Gastrocnemius medialis (tissue), 4 donors: ENCODE data around the gene KIF5A. TPM values are rescaled to one million over a fixed set of nuclear protein-coding genes. Genes with fewer than 3 reads are reported as not detected.

Experiments used
- ATAC-seq, 2 donors: fragments of 150-250 bp; one replicate each; pipeline ENCODE4 v1.9.1; 2016
- DNase-seq, 2 donors: peaks; one replicate each; pipeline ENCODE4 v3.0.0-alpha.2; 2019
- H3K27ac ChIP-seq, 4 donors: fragments of 200-600 bp; sonication (generic); 1 replicate in 1 of 4; 2 replicates in 3 of 4; pipeline ENCODE4 v1.5.1; 2016 to 2018; ENCODE audit warnings: mild to moderate bottlenecking in 2 of 4, moderate library complexity in 1 of 4
- H3K27me3 ChIP-seq, 3 donors: fragments of 200-600 bp; sonication (generic) in 2 of 3; 1 replicate in 1 of 3; 2 replicates in 2 of 3; pipeline versions ENCODE4 v1.5.1 to v1.6.0; 2016 to 2019; ENCODE audit warnings: mild to moderate bottlenecking in 1 of 3, moderate library complexity in 1 of 3
- H3K36me3 ChIP-seq, 2 donors: fragments of 200-600 bp; sonication (generic) in 1 of 2; one replicate each; pipeline ENCODE4 v1.5.1; 2017 to 2018
- H3K4me1 ChIP-seq, 2 donors: fragments of 200-600 bp; sonication (generic) in 1 of 2; one replicate each; pipeline ENCODE4 v1.5.1; 2016 to 2017; ENCODE audit warnings: mild to moderate bottlenecking in 2 of 2
- H3K4me3 ChIP-seq, 4 donors: fragments of 200-600 bp; sonication (generic) in 3 of 4; 1 replicate in 1 of 4; 2 replicates in 3 of 4; pipeline ENCODE4 v1.5.1; 2016 to 2019; ENCODE audit warnings: mild to moderate bottlenecking in 2 of 4
- H3K9me3 ChIP-seq, 3 donors: fragments of 200-600 bp; sonication (generic) in 2 of 3; 1 replicate in 1 of 3; 2 replicates in 2 of 3; pipeline ENCODE4 v1.5.1; 2016 to 2019
- CTCF ChIP-seq, 5 experiments: fragments of 450-650 bp in 3 of 5; fragments of 200-600 bp in 2 of 5; sonication (generic) in 2 of 5; IDR thresholded peaks in 4 of 5; conservative IDR thresholded peaks in 1 of 5; 1 replicate in 4 of 5; 2 replicates in 1 of 5; pipeline ENCODE4 v1.5.1; 2016 to 2019; ENCODE audit warnings: antibody characterized with exemption in 5 of 5, mild to moderate bottlenecking in 3 of 5, moderate library complexity in 3 of 5
- POLR2A ChIP-seq, 2 donors: fragments of 450-650 bp; IDR thresholded peaks; one replicate each; pipeline ENCODE4 v1.6.1; 2017; ENCODE audit warnings: antibody characterized with exemption in 2 of 2, mild to moderate bottlenecking in 2 of 2, moderate library complexity in 2 of 2
- in situ Hi-C, 4 donors: fragments of 200-750 bp; cut with MboI; loops; one replicate each; pipeline versions ENCODE4 v1.15.0 to v1.8.0; 2017; ENCODE audit warnings: low sequenced_read_pairs in 4 of 4
- intact Hi-C: fragments of 100-400 bp; cut with DNase I; formaldehyde crosslinking; loops from one replicate; pipeline ENCODE4 v1.15.1; 2023; ENCODE audit warnings: low total_unique reads
- total RNA-seq, 4 donors: library from RNA; depleted of rRNA; stranded (reverse); fragments of >200 nt; gene quantifications; one replicate each; pipeline versions ENCODE4 v1.1.0 to v1.2.3, GENCODE V29; 2016

The KIF5A gene
- total RNA-seq, 4 donors from 2014 or later: 0.09 to 0.36 TPM; not detected in 2

GRCh38 chr12:57525615-57526383, 24.0 kb upstream of the KIF5A start:
- DNase-seq (no peak), ATAC-seq (no peak)
- H3K4me3 ChIP-seq: no peak overlapping the region
- no peaks in the 10 kb centered on the region for H3K27me3 ChIP-seq
- H3K4me1 ChIP-seq: peaks cover 32 to 37% of the 10 kb centered on the region in 2 donors
- TF ChIP-seq CTCF (IDR thresholded peaks at IDR 0.05 in 4 of 5, conservative IDR thresholded peaks at IDR 0.05 in 1 of 5) (no peak), POLR2A (IDR thresholded peaks at IDR 0.05) (no peak)
- peaks cover 0 to 64% of the 10 kb centered on the region in 2 donors for H3K36me3 ChIP-seq
- in situ Hi-C loops (no loop called here), intact Hi-C loops (loop anchor here (10.0 kb wide), 2 partner anchors 441 to 891 kb away; partner anchors contain the start of genes BAZ2A and NAB2)
- no peaks in the 10 kb centered on the region for H3K9me3 ChIP-seq
- peak overlapping the region in 3 of 4 donors; percentile 20 to 99 (median 93) for H3K27ac ChIP-seq

- intact Hi-C loops: loop anchor here (10.0 kb wide), 2 partner anchors 442 to 892 kb away; partner anchors contain the start of genes BAZ2A and NAB2
- Histone ChIP-seq H3K4me1 (peaks cover 25 to 29% of the 10 kb centered on the region in 2 donors), H3K27me3 (no peaks in the 10 kb centered on the region), H3K27ac (peak overlapping the region in 2 of 4 donors; percentile 20 to 31), H3K9me3 (no peaks in the 10 kb centered on the region), H3K4me3 (no peak overlapping the region), H3K36me3 (peaks cover 0 to 72% of the 10 kb centered on the region in 2 donors)
- ATAC-seq (no peak), DNase-seq (no peak)
- in situ Hi-C loops: no loop called here
- TF ChIP-seq POLR2A (IDR thresholded peaks at IDR 0.05) (no peak), CTCF (IDR thresholded peaks at IDR 0.05 in 4 of 5, conservative IDR thresholded peaks at IDR 0.05 in 1 of 5) (no peak)
Measured at GRCh38 chr12:57526477-57527126, 23.2 kb upstream of the KIF5A start.

- peaks cover 19 to 23% of the 10 kb centered on the region in 2 donors for H3K4me1 ChIP-seq
- intact Hi-C loops: loop anchor here (10.0 kb wide), 2 partner anchors 442 to 892 kb away; partner anchors contain the start of genes BAZ2A and NAB2
- H3K27ac ChIP-seq: no peak overlapping the region
- no peak overlapping the region for H3K4me3 ChIP-seq
- no peak for ATAC-seq
- in situ Hi-C loops: no loop called here
- TF ChIP-seq CTCF (IDR thresholded peaks at IDR 0.05 in 4 of 5, conservative IDR thresholded peaks at IDR 0.05 in 1 of 5) (no peak), POLR2A (IDR thresholded peaks at IDR 0.05) (no peak)
- H3K36me3 ChIP-seq: peaks cover 0 to 77% of the 10 kb centered on the region in 2 donors
- no peaks in the 10 kb centered on the region for H3K27me3 ChIP-seq
- no peaks in the 10 kb centered on the region for H3K9me3 ChIP-seq
- no peak for DNase-seq
Measured at GRCh38 chr12:57527184-57527583, 22.7 kb upstream of the KIF5A start.

GRCh38 chr12:57528176-57528575, 21.7 kb upstream of the KIF5A start:
- Histone ChIP-seq H3K9me3 (no peaks in the 10 kb centered on the region), H3K4me3 (no peak overlapping the region), H3K4me1 (peaks cover 18 to 21% of the 10 kb centered on the region in 2 donors), H3K27ac (peak overlapping the region in 1 of 4 donors; percentile 4), H3K36me3 (peaks cover 0 to 87% of the 10 kb centered on the region in 2 donors), H3K27me3 (no peaks in the 10 kb centered on the region)
- DNase-seq: no peak
- ATAC-seq: no peak
- intact Hi-C loops (loop anchor here (10.0 kb wide), 2 partner anchors 443 to 893 kb away; partner anchors contain the start of genes BAZ2A and NAB2), in situ Hi-C loops (no loop called here)
- TF ChIP-seq POLR2A (IDR thresholded peaks at IDR 0.05) (no peak), CTCF (IDR thresholded peaks at IDR 0.05 in 4 of 5, conservative IDR thresholded peaks at IDR 0.05 in 1 of 5) (no peak)
